Measurements from ENCODE around the gene ZSCAN22. TPM values are rescaled to one million over a fixed set of nuclear protein-coding genes. Genes with fewer than 3 reads are reported as not detected.

Gene ZSCAN22
- total and polyA plus RNA-seq, 2 of the 13 experiments (the other 11 are each of a cell fraction or from before 2014, with no cell fraction given) = 2.5 to 3.5 TPM

- no peak for TF ChIP-seq ZNF274 (CRISPR knock-in tag; IDR thresholded peaks at IDR 0.05)
- peak; percentile 48; the same call in 1 of the 2 replicates for TF ChIP-seq FOSL2 (CRISPR knock-in tag; IDR thresholded peaks at IDR 0.05)
- TF ChIP-seq ZHX2 (IDR thresholded peaks at IDR 0.05; ENCODE audit: low read depth) = peak; percentile 30; the same call in 1 of the 2 replicates
- TF ChIP-seq ZHX2 (CRISPR knock-in tag; IDR thresholded peaks at IDR 0.05; ENCODE audit: borderline replicate concordance) = no peak
- TF ChIP-seq DNMT1 (CRISPR knock-in tag; IDR thresholded peaks at IDR 0.05) = no peak
- TF ChIP-seq ZBTB34 (CRISPR knock-in tag; IDR thresholded peaks at IDR 0.05) = no peak; the same call in 1 of the 2 replicates
- TF ChIP-seq HMGA1 (CRISPR knock-in tag; conservative IDR thresholded peaks at IDR 0.05) = no peak
- 0 out of 2 replicates have a peak, but pooled peaks have one; percentile 24 for TF ChIP-seq ATF1 (CRISPR knock-in tag; IDR thresholded peaks at IDR 0.05)
- no peak for TF ChIP-seq TIGD3 (CRISPR knock-in tag; IDR thresholded peaks at IDR 0.05; ENCODE audit: borderline replicate concordance)
- no peak for TF ChIP-seq ZNF296 (CRISPR knock-in tag; conservative IDR thresholded peaks at IDR 0.05)
- TF ChIP-seq NCOR1 (IDR thresholded peaks at IDR 0.05; ENCODE audit: borderline replicate concordance, low read length) = no peak; the same call in 1 of the 2 replicates
- TF ChIP-seq RXRA (CRISPR knock-in tag; IDR thresholded peaks at IDR 0.05) = peak; percentile 53; the same call in 1 of the 2 replicates
- no peak for TF ChIP-seq USF2 (IDR thresholded peaks at IDR 0.05; ENCODE audit: low read depth, low read length)
- no peak for TF ChIP-seq USF2 (CRISPR knock-in tag; IDR thresholded peaks at IDR 0.05; ENCODE audit: borderline replicate concordance)
- no peak for TF ChIP-seq IRX3 (CRISPR knock-in tag; IDR thresholded peaks at IDR 0.05; ENCODE audit: borderline replicate concordance, low read depth)
- no peak for TF ChIP-seq ZNF784 (CRISPR knock-in tag; IDR thresholded peaks at IDR 0.05; ENCODE audit: borderline replicate concordance)
- TF ChIP-seq SMARCE1 (IDR thresholded peaks at IDR 0.05; ENCODE audit: borderline replicate concordance) = no peak
- no peak; the same call in 1 of the 2 replicates for TF ChIP-seq ZNF629 (CRISPR knock-in tag; conservative IDR thresholded peaks at IDR 0.05)
- 0 out of 2 replicates have a peak, but pooled peaks have one; percentile 43 for TF ChIP-seq ZNF790 (CRISPR knock-in tag; IDR thresholded peaks at IDR 0.05; ENCODE audit: borderline replicate concordance)
Observed at GRCh38 chr19:58278541-58279041, 48.2 kb upstream of the ZSCAN22 start, which contains the start of gene ZNF8 (continued).
